ENCODE data around the gene SLC26A8. TPM values are rescaled to one million over a fixed set of nuclear protein-coding genes. Genes with fewer than 3 reads are reported as not detected.

Gene SLC26A8
- total and polyA plus RNA-seq, 2 experiments from 2014 or later = 0.89 to 2.9 TPM

- Mint-ChIP-seq H3K9me3 (no peaks in the 10 kb centered on the region), H3K27me3 (ENCODE audit: insufficient read depth, low read depth, poor library complexity) (peaks cover 2% of the 10 kb centered on the region), H3K36me3 (ENCODE audit: low read depth) (peaks cover 18% of the 10 kb centered on the region), H3K27ac (no peak overlapping the region), H3K4me3 (no peak overlapping the region), H3K4me1 (peaks cover 24% of the 10 kb centered on the region)
- H3K79me2 ChIP-seq (replicated peaks; ENCODE audit: insufficient read depth) = peaks cover 100% of the 10 kb centered on the region
- no peak overlapping the region for H3K4me2 ChIP-seq
- peaks cover 55% of the 10 kb centered on the region for H4K20me1 ChIP-seq (replicated peaks; ENCODE audit: insufficient read depth)
- TF ChIP-seq ZNF331 (CRISPR knock-in tag; IDR thresholded peaks at IDR 0.05; ENCODE audit: low read depth) = no peak
- TF ChIP-seq EZH2phosphoT487 (IDR thresholded peaks at IDR 0.05; ENCODE audit: unreplicated experiment) = no peak
- no peak for TF ChIP-seq POLR2AphosphoS5 (IDR thresholded peaks at IDR 0.05; ENCODE audit: low read depth)
- TF ChIP-seq CREB1 (CRISPR knock-in tag; IDR thresholded peaks at IDR 0.05; ENCODE audit: low read depth) = no peak
- no peak for TF ChIP-seq ETS1 (IDR thresholded peaks at IDR 0.05)
- TF ChIP-seq CTCF (conservative IDR thresholded peaks at IDR 0.05; ENCODE audit: low read depth in 2 of 2) = no peak
- no peak for TF ChIP-seq NANOG (IDR thresholded peaks at IDR 0.05; ENCODE audit: borderline replicate concordance)
- no peak for TF ChIP-seq STAT1 (IDR thresholded peaks at IDR 0.05; ENCODE audit: unreplicated experiment)
- no peak for TF ChIP-seq JUNB (IDR thresholded peaks at IDR 0.05; ENCODE audit: unreplicated experiment)
- TF ChIP-seq EZH2 (IDR thresholded peaks at IDR 0.05; ENCODE audit: low read depth, unreplicated experiment) = no peak
- no peak for DNase-seq (ENCODE audit: low spot score)
- no peak overlapping the region for H2AFZ ChIP-seq
- no peaks in the 10 kb centered on the region for H3F3A ChIP-seq (replicated peaks; ENCODE audit: low read depth)
- peaks cover 11% of the 10 kb centered on the region for H3K4me1 ChIP-seq (ENCODE audit: insufficient read depth)
- no peaks in the 10 kb centered on the region for H3K9me2 ChIP-seq (ENCODE audit: insufficient read depth)
- no peak overlapping the region for H3K4me3 ChIP-seq
- H3K27ac ChIP-seq (ENCODE audit: low read depth) = no peak overlapping the region
- no peaks in the 10 kb centered on the region; the same call in 1 of the 2 replicates for H3K36me3 ChIP-seq (ENCODE audit: insufficient read depth)
- H3K27me3 ChIP-seq (ENCODE audit: insufficient read depth) = no peaks in the 10 kb centered on the region
- ATAC-seq = no peak
Measured at GRCh38 chr6:35898003-35898402, 126.4 kb downstream of the SLC26A8 start.

- no peak for ATAC-seq
- Mint-ChIP-seq H3K4me1 (peaks cover 24% of the 10 kb centered on the region), H3K27ac (no peak overlapping the region), H3K4me3 (no peak overlapping the region), H3K27me3 (ENCODE audit: insufficient read depth, low read depth, poor library complexity) (peaks cover 2% of the 10 kb centered on the region), H3K36me3 (ENCODE audit: low read depth) (peaks cover 18% of the 10 kb centered on the region), H3K9me3 (no peaks in the 10 kb centered on the region)
- DNase-seq (ENCODE audit: low spot score) = no peak
- Histone ChIP-seq H3F3A (replicated peaks; ENCODE audit: low read depth) (no peaks in the 10 kb centered on the region), H2AFZ (no peak overlapping the region), H3K4me2 (no peak overlapping the region), H3K27me3 (ENCODE audit: insufficient read depth) (no peaks in the 10 kb centered on the region), H3K9me2 (ENCODE audit: insufficient read depth) (no peaks in the 10 kb centered on the region), H3K27ac (ENCODE audit: low read depth) (no peak overlapping the region), H3K4me1 (ENCODE audit: insufficient read depth) (peaks cover 11% of the 10 kb centered on the region), H4K20me1 (replicated peaks; ENCODE audit: insufficient read depth) (peaks cover 49% of the 10 kb centered on the region), H3K36me3 (ENCODE audit: insufficient read depth) (no peaks in the 10 kb centered on the region; the same call in 1 of the 2 replicates), H3K4me3 (no peak overlapping the region), H3K79me2 (replicated peaks; ENCODE audit: insufficient read depth) (peaks cover 100% of the 10 kb centered on the region)
- TF ChIP-seq POLR2AphosphoS5 (IDR thresholded peaks at IDR 0.05; ENCODE audit: low read depth) = no peak
- no peak for TF ChIP-seq REST (IDR thresholded peaks at IDR 0.05; ENCODE audit: unreplicated experiment)
Measured at GRCh38 chr6:35897486-35897885, 127.0 kb downstream of the SLC26A8 start.

Data from GM23338 (cell line).